Uterus (tissue), 4 donors: ENCODE data around the gene ABCA1. TPM values are rescaled to one million over a fixed set of nuclear protein-coding genes. Genes with fewer than 3 reads are reported as not detected.

Experiments
- DNase-seq, 2 donors: peaks; one replicate each; pipeline ENCODE4 v3.0.0-alpha.2; 2019 to 2020
- H3K27ac ChIP-seq, 2 donors: fragments of 200-600 bp; sonication (generic); 1 replicate in 1 of 2; 2 replicates in 1 of 2; pipeline ENCODE4 v1.5.1; 2016 to 2018
- H3K27me3 ChIP-seq, 2 donors: fragments of 200-600 bp; sonication (generic); one replicate each; pipeline ENCODE4 v1.5.1; 2018 to 2019; ENCODE audit warnings: control low read depth in 1 of 2
- H3K36me3 ChIP-seq, 2 donors: fragments of 200-600 bp; sonication (generic); one replicate each; pipeline ENCODE4 v1.5.1; 2019; ENCODE audit warnings: control low read depth in 1 of 2
- H3K4me1 ChIP-seq, 2 donors: fragments of 200-600 bp; sonication (generic); one replicate each; pipeline ENCODE4 v1.5.1; 2018 to 2019; ENCODE audit warnings: control low read depth in 1 of 2
- H3K4me3 ChIP-seq, 2 donors: fragments of 200-600 bp; sonication (generic); 1 replicate in 1 of 2; 2 replicates in 1 of 2; pipeline ENCODE4 v1.5.1; 2018 to 2019; ENCODE audit warnings: mild to moderate bottlenecking in 1 of 2
- H3K9me3 ChIP-seq, 2 donors: fragments of 200-600 bp; sonication (generic); one replicate each; pipeline ENCODE4 v1.5.1; 2019; ENCODE audit warnings: control low read depth in 1 of 2
- CTCF ChIP-seq, 4 experiments: fragments of 200-600 bp in 2 of 4; fragments of 450-650 bp in 2 of 4; sonication (generic) in 2 of 4; IDR thresholded peaks; one replicate each; pipeline ENCODE4 v1.5.1; 2016 to 2019; ENCODE audit warnings: antibody characterized with exemption in 4 of 4, mild to moderate bottlenecking in 2 of 4, moderate library complexity in 1 of 4
- POLR2A ChIP-seq, 2 donors: fragments of 450-650 bp; IDR thresholded peaks; one replicate each; pipeline ENCODE4 v1.6.1; 2016; ENCODE audit warnings: antibody characterized with exemption in 2 of 2, mild to moderate bottlenecking in 1 of 2, moderate library complexity in 1 of 2
- intact Hi-C: fragments of 100-400 bp; cut with DNase I; formaldehyde crosslinking; loops from one replicate; pipeline ENCODE4 v1.15.1; 2023; ENCODE audit warnings: low total_unique reads
- total RNA-seq, 4 donors: library from RNA; depleted of rRNA in 3 of 4; stranded (reverse); fragments of >200 nt in 3 of 4; gene quantifications; one replicate each; pipeline versions ENCODE4 v1.1.0 to v1.2.4, GENCODE V29; 2014 to 2023
- donor health status: DM: yes; HTN: yes; CAD: no.

ABCA1 gene
- total RNA-seq, 4 donors from 2014 or later = 13.8 to 43.3 (median 25.9) TPM

DNA sequence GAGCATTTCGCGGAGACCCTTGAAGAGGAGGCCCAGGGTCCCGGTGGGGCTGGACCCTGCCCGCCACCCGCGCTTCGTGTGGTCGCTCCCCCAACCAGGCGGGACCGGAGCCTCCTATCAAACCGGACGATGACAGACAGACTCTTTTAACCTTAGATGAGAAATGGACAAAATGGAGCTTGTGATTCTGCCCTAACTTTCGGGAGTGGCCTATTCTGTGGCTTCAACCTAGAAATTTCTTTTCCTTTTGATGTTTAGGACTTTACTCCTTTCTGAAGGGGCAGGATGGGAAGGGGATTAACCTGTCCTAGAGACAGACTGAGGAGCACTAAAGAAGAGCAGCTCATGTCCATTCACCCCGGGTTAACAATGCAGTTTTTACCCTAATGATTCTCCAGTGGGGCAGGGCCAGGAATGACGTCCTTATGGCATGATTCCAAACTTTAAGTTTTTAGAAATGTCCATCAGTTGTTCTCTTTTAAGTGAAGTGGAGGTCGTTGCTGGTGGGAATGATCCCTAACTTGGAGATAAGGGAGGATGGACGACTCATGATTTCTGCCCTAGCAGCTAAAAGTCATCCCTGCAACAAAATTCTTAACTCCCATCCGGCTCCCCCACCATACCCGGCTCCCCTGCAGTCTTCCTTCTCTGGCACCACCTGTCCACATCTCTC, 179.5 kb downstream of the ABCA1 start:
- Histone ChIP-seq H3K9me3 (no peaks in the 10 kb centered on the region), H3K27ac (peak overlapping the region; percentile 87 to 93), H3K4me1 (no peaks in the 10 kb centered on the region), H3K4me3 (peak overlapping the region; percentile 93 to 94), H3K36me3 (no peaks in the 10 kb centered on the region), H3K27me3 (no peaks in the 10 kb centered on the region)
- TF ChIP-seq POLR2A (IDR thresholded peaks at IDR 0.05) (no peak), CTCF (IDR thresholded peaks at IDR 0.05) (no peak)
- DNase-seq = no peak
- intact Hi-C loops = no loop called here

DNA sequence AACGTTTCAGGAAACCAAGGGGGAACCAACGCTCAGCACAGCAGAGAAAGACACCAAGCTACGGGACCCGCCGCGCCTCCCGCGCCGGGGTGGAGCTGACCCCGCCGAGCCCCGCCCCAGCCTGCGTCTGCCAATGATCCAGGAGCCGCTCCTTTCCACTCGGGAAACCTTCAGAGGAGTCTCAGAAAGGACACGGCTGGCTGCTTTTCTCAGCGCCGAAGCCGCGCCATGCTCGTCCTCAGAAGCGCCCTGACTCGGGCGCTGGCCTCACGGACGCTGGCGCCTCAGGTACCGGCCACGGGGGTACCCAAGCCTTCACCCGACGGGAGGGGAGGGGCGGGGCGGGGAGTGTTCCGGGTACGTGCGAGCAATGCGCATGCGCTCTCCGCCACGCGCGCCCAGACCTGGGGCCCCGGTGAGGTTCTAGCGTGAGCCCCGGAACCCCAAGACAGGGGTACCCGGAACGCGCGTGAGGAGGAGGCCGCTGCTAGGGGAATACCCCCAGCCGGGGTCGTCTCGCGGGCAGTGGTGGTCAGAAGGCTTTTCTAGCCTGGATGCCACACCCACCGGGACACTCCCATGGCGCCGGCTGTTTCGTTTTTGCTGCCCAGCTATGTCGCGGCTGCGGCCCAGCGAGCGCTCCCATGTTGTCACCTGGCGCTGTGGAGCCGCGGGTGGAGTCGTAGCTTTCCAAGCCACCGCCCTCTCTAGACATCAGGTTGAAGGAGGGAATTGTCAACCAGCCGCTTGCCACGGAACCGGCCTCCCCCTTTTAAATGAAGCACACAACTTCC, 180.2 kb downstream of the ABCA1 start, which contains the start of gene NIPSNAP3A:
Gene NIPSNAP3A, plus strand, starts transcription at position 119 of the 794 bp plus-strand sequence. Its CDS starts 110 bp downstream, at position 229.
- Histone ChIP-seq H3K27ac (peak within 1 kb of the TSS; percentile 87 to 93), H3K4me3 (peak within 1 kb of the TSS; percentile 93 to 94), H3K9me3 (no peaks in the 10 kb centered on the region), H3K27me3 (no peaks in the 10 kb centered on the region), H3K4me1 (no peaks in the 10 kb centered on the region), H3K36me3 (no peaks in the 10 kb centered on the region)
- peak; percentile 4 to 62 for TF ChIP-seq POLR2A (IDR thresholded peaks at IDR 0.05)
- no peak for TF ChIP-seq CTCF (IDR thresholded peaks at IDR 0.05)
- peak; percentile 78 to 83 for DNase-seq
- intact Hi-C loops = no loop called here

DNA sequence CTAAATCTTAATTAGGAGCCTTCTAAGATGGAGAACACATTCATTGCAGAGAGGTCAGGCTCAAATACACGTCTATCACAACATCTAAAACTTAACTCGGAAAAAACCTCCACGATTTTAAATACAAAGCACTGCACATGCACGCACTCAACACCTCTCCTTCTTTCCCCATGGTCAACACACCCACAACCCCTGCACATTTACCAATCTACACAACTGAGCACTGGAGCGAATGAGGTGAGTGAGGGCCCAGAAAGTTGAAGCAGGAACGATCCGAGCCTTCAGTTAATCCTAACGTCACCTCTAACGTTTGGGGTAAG, 180.8 kb downstream of the ABCA1 start:
- no peak for TF ChIP-seq POLR2A (IDR thresholded peaks at IDR 0.05)
- no peak for TF ChIP-seq CTCF (IDR thresholded peaks at IDR 0.05)
- Histone ChIP-seq H3K4me3 (peak overlapping the region; percentile 93 to 94), H3K36me3 (no peaks in the 10 kb centered on the region), H3K27ac (peak overlapping the region; percentile 87 to 93), H3K9me3 (no peaks in the 10 kb centered on the region), H3K4me1 (no peaks in the 10 kb centered on the region), H3K27me3 (no peaks in the 10 kb centered on the region)
- DNase-seq = no peak
- intact Hi-C loops = no loop called here

DNA sequence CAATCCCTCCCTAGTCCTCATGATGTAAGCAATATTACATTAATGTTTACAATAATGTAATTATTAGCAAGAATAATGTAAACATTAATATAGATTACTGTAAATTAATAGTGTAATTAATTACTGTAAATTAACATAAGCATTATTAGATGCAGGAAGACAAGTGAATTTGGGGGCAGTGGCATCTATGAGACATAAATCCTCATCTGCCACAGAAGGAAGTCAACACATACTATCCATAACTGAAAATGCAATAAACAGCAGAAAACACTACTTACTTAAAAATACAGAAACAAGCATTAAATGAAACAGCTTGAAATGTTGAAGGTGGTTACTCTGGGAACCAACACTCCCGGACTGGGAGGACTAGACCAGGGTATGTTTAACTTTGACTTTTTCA, 181.2 kb downstream of the ABCA1 start:
- peak overlapping the region in 1 of 2 donors; percentile 93 for H3K27ac ChIP-seq
- DNase-seq = no peak
- peak overlapping the region in 1 of 2 donors; percentile 93 for H3K4me3 ChIP-seq
- H3K4me1 ChIP-seq = no peaks in the 10 kb centered on the region
- intact Hi-C loops = no loop called here
- H3K27me3 ChIP-seq = no peaks in the 10 kb centered on the region
- H3K9me3 ChIP-seq = no peaks in the 10 kb centered on the region
- TF ChIP-seq CTCF (IDR thresholded peaks at IDR 0.05) = no peak
- no peak for TF ChIP-seq POLR2A (IDR thresholded peaks at IDR 0.05)
- H3K36me3 ChIP-seq = no peaks in the 10 kb centered on the region

- H3K36me3 ChIP-seq = no peaks in the 10 kb centered on the region
Observed at GRCh38 chr9:104746285-104746684, 181.7 kb downstream of the ABCA1 start.

More at GRCh38 chr9:104746285-104746684, 181.7 kb downstream of the ABCA1 start:
- no peaks in the 10 kb centered on the region for H3K9me3 ChIP-seq
- H3K27me3 ChIP-seq = no peaks in the 10 kb centered on the region
- no peaks in the 10 kb centered on the region for H3K4me1 ChIP-seq
- H3K27ac ChIP-seq = no peak overlapping the region
- intact Hi-C loops = no loop called here
- DNase-seq = no peak
- H3K4me3 ChIP-seq = no peak overlapping the region
- no peak for TF ChIP-seq CTCF (IDR thresholded peaks at IDR 0.05)
- no peak for TF ChIP-seq POLR2A (IDR thresholded peaks at IDR 0.05)
